Body of pancreas (tissue), 4 donors: Measurements from ENCODE around the gene GRIK2.

Experiments used
- CTCF ChIP-seq, 7 experiments: fragments of 450-650 bp in 4 of 7; fragments of 200-600 bp in 3 of 7; sonication (generic) in 3 of 7; IDR thresholded peaks; one replicate each; pipeline ENCODE4 v1.5.1; 2016 to 2019; ENCODE audit warnings: antibody characterized with exemption in 7 of 7
- POLR2A ChIP-seq, 3 donors: fragments of 450-650 bp; IDR thresholded peaks; one replicate each; pipeline ENCODE4 v1.6.1; 2016; ENCODE audit warnings: antibody characterized with exemption in 3 of 3, mild to moderate bottlenecking in 2 of 3

- TF ChIP-seq CTCF (IDR thresholded peaks at IDR 0.05): no peak
- no peak for TF ChIP-seq POLR2A (IDR thresholded peaks at IDR 0.05)
Measured at GRCh38 chr6:101826269-101826668, 432.8 kb downstream of the GRIK2 start.
